HG03095 (cell line): ENCODE data around the gene PIP5K1C.
"Not testable (repeated sequence)": the region's sequence is repeated elsewhere in the genome, so short reads cannot be mapped to it uniquely, and the experiment has no call there.

Experiments
- ATAC-seq: cut with Tn5 transposase; IDR thresholded peaks from one replicate; pipeline ENCODE4 v1.9.1; 2021; ENCODE audit warnings: moderate library complexity; ENCODE audit not compliant: unreplicated experiment

Gene PIP5K1C

DNA sequence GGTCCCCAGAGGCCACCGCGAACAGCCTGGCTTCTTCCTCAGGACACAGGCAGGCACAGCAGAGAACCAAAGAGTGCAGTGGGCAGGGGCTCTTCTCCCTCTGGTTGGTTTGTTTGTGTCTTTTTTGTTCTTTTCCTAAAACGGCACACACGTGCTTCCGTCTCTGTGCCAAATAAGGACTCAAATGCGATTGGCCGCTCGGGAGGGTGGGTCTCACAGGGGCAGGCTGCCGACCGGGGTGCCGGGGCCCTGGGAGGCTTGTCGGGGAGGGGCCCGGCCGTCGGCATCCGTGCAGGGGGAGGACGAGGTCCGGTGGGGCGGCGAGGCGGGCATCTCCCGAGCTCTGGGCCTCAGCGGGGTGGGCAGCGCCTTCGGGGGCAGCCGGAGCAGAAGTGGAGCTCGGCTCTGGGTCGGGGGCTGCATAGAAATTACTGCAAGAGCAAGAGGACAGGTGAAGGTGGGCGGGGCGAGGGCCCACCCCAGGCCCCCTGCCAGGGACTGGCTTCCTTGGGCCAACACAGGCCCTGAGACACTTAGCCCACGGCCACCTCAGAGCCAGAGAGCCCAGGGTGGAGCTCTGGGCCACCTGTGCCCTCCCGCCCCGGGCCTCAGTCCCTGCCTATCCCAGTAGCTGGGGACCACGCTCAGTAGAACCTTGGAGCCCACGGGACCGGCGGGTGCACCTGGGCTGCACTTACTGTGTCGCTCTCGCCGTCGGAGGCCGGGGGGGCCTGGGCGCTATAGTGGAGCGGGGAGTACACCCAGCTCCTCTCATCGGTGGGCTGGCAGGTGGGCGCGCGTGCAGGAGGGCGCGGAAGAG lies 67.3 kb downstream of the PIP5K1C start:
- ATAC-seq = no peak

DNA sequence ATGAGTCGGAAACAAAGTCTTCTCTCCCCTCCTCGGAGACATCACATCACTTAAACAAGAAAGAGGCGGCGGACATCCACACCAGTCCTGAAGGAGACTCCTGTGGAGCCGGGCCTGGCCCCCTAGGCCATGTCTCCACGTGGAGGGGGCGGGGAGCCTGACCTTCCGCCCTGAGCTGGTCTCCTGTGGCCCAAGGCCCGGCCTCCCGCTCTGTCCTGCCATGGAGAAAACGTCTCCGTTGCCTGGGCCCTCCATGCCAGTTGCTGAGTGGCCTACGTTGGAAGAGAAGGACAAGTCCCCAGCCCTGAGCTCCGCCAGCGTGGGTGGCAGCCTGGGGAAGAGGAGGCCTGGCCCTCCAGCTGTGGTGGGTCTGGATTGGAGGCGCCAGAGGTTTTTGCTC lies 68.2 kb downstream of the PIP5K1C start:
- no peak for ATAC-seq

DNA sequence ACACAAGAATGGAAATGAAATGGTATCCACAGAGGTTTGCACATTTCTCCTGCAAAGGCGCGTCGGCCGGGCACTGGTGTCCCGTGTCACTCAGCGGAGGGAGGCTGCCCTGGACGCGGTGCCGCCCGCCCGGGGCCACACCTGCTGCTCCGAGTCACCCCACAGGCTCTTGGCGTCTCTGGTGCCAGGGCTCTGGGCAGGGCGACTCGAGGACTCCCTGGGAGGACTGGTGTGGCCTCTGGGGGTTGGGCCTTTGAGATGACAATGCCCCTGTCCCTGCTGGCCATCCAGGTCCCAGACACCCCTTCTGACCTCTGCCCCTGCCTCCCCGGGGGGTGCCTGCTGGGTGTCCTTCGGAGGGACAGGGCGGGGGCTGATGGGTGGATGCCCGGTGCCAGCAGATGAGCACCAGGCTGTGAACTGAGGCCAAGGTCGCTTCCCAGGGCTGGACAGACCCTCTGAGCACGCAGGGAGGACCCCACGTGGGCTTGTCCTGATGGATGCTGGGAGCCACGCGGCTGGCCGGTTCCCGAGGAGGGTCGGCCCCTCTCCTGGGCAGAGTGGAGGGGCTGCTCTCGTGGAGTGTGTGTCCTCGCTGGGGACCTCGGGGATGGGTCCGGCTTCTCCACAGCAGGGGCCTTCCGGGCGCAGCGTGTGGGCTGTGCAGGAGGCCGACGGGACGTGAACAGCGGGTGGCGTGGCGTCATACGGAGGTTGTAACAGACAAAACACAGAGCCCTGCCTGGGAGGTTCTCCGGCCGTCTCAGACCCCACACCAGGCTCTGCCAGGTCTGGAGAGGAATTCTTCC lies 69.0 kb downstream of the PIP5K1C start:
- no peak for ATAC-seq

DNA sequence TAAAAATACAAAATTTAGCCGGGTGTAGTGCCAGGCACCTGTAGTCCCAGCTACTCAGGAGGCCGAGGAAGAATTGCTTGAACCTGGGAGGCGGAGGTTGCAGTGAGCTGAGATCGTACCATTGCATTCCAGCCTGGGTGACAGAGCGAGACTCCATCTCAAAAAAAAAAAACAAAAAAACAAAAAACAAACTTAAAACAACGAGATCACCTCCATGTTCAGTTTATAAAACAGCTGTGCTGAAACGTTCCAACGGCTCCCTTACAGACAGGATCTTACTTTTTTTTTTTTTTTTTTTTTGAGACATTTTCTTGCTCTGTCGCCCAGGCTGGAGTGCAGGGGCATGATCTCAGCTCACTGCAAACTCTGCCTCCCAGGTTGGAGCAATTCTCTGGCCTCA lies 71.5 kb downstream of the PIP5K1C start:
- ATAC-seq = not testable (repeated sequence)

DNA sequence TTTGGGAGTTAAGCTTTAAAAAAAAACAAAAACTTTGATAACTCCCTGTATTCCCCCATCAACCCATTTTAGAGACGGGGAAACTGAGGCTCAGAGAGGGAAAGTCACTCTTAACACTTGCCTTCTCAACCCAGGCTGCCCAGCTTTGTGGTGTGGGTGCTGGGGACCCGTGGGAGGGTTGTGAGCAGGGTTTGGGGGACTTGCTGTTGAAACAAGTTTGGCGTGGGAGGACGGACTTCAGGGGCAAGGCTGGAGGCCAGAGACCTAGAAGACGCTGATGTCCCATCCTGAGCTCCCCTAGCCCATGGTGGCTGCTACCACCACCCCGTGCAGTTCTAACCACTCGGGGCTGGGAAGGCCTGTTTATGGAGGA lies 72.9 kb downstream of the PIP5K1C start:
- no peak for ATAC-seq

DNA sequence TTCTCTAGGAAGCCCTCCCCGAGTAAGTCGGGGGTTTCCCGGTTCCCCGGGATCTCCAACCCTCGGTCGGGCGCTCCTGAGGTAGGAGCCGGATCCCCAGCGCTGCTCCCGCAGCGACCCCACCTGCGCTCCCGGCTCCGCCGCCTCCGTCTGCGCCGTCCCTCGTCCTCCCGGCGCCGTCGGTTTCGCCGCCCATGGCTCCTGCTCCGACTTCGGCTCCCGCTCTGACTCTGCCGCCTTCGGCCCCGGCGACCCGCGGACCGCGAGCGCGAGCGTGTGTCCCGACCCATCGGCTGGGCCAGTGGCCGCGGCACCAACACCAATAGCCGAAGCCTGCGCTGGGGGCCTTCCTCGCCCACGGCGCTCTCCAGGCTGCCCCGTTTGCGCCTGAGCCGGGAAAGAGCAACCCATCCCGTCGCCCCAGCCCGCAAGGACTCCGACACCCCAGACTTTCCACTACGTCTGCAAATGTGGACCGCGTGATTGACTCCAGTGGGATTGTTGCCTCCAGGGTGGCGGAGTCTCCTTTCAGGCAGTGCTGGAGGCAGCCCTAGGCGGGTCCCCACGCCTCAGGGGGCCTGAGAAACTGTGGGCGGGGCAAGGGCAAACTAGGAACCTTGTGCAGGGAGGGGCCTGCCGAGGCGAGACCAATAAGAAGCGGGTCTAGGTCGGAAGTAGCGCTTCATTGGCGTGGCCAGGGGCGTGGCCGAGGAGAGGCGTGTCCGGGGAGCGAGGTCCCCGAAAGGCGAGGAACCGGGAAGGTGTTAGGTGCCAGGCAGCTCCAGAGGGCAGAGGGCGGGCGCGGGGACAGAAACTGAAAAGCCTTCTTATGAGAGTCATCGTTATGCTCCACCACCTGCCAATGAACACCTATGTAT lies 73.6 kb downstream of the PIP5K1C start, which contains the start of gene CACTIN:
TSS of gene CACTIN (minus strand) at position 318 of the 878 bp plus-strand sequence. CDS start at position 290, 28 bp downstream.
- peak; percentile 76 for ATAC-seq

DNA sequence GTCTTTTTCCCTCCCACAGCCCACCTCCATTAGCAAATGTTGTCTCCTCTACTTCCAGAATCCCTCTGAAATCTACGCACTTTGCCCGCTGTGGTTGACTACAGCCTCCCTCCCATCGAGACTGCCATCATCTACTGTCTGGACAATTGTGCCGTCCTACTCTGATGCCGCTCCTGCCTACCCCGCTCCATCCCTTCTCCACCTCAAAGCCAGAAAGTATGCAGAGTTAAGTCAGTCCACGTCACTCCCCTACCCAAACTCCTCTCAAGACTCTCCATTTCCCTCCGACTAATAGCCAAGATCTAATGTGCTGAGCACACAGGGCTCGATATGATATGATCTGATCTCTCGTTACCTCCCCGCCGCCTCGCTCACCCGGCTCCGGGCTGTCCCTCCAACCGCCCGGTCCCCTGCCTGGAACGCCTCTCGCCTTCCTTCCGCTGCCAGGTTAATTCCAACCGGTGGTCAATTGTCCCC lies 74.2 kb downstream of the PIP5K1C start:
- no peak for ATAC-seq

DNA sequence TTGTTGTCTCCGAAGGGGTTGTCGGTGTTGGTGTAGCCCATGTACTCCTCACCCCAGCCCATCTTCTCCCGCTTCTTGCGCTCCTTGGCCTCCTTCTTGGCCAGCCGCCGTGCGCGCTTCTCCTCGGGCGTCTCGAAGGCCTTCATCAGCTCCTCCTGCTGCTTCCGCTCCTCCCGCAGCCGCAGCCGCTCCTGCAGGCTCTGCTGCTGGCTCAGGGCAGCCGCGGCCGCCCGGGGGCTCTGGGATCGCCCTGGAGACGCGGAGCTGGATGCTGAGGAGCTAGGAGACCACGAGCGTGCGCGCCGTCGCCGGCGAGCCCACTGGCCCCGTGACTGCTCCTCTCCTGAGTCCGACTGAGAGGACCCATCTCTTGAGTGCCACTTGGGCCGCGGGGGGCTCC lies 76.6 kb downstream of the PIP5K1C start:
- no peak for ATAC-seq

DNA sequence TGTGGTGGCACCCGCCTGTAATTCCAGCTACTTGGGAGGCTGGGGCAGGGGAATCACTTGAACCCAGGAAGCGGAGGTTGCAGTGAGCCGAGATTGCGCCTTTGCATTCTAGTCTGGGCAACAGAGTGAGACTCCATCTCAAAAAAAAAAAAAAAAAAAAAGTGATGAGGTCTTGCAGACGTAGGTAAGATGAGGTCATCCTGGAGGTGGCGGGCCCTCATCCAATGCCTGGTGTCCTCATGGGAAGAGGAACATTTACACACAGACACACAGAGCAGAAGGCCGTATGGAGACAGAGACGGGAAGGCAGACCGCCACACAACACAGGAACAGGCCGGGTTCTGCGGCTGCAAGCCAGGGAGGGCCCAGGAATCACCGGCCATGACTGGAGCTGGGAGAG lies 78.0 kb downstream of the PIP5K1C start:
- ATAC-seq = no peak

DNA sequence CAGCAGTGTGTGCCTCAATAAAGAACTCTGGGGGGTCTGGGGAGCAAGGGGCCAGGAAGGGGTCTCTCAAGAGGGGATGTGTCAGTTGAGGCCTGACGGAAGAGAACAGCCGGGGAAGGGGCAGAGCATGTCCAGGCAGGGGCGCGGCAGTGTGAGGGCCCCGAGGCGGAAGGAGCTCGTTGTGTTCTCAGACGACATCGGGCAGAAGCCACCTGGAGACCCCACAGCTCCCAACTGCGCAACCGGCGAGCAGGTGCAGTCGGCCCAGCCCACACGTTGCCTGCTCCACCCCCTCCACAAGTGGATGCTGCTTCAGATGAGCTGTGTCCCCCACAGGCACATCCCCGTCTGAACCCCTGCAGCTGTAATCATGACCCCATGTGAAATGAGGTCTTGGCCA lies 78.6 kb downstream of the PIP5K1C start:
- ATAC-seq = no peak

DNA sequence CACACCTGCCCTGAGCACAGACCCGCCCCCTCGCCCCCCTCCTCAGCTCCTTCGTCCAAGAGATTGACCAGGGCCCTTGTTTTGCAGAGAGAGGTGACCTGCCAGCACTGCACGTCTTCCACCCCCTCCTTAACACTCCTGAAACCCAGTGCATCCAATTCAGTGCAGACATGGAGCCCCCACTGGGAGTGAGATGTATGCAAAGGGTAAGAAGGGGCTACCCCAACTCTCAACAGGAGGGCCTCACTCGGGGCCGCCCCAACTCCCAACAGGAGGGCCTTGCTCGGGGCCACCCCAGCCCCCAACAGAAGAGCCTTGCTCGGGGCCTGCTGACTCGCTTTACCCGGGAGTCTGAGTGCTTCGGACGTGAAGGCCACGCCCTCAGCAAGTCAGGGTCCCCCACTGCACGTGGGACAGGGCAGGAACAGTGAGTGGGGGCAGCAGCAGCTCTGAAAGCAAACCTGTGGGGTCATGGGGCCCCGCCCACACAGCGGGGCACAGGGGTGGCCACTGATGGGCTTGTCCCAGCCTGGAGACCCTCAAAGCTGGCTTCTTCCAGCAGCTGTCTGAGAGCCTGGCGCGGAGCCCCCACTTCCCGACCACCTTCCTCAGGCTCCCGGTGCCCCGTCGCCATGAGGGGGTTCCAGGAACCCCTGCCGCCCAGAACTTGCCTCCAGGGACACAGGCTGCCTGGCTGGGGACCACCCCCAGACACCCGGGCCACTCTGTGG lies 79.3 kb downstream of the PIP5K1C start:
- no peak for ATAC-seq

DNA sequence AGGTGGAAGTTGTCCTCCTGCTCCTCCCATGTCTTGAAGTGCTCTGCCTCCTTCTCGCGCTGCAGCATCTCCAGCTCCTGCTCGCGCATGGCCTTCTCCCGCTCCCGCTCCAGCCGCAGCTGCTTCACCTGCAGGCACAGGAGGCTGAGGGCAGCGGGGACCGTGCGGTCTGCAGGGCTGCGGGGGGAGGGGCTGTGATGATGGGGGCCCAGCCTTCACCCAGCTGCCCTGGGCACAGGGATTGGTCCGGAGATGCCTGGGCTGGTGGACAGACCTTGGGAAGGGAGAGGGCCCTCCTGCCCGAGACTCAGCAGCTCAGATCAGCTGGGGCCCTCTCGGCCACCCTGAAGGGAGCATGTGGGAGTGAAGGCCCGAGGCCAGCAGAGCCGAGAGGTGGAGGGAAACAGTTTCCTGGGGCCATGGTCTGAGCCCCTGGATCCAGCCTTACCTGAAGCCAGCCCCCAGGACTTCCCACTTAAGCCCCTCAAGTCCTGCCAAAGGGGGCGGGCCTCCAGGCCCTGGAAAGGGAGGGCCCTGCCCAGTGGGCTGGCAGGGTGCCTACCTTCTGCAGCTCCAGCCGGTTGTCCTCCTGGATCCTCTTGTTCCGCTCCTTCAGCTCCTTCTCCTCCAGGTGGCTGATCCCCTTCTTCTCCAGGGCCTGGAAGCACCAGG lies 80.0 kb downstream of the PIP5K1C start:
- no peak for ATAC-seq

DNA sequence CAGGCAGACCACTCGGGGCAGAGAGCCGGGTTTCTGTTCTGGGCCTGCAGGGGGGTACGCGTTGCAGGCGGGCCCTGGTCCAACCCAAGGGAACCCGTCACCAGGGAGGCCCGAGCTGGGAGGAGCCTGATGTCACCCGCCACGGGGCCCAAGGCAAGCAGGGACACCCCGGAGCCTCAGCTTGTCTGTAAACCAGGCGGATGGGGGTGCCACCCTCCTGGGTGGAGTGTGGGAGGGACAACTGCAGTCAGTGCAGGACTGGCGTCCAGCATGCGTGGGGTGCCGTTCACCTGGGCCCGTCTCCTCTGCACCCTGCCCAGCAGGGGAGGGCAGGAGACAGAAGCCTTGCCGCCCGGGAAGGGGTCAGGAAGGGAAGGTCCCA lies 80.6 kb downstream of the PIP5K1C start:
- no peak for ATAC-seq

DNA sequence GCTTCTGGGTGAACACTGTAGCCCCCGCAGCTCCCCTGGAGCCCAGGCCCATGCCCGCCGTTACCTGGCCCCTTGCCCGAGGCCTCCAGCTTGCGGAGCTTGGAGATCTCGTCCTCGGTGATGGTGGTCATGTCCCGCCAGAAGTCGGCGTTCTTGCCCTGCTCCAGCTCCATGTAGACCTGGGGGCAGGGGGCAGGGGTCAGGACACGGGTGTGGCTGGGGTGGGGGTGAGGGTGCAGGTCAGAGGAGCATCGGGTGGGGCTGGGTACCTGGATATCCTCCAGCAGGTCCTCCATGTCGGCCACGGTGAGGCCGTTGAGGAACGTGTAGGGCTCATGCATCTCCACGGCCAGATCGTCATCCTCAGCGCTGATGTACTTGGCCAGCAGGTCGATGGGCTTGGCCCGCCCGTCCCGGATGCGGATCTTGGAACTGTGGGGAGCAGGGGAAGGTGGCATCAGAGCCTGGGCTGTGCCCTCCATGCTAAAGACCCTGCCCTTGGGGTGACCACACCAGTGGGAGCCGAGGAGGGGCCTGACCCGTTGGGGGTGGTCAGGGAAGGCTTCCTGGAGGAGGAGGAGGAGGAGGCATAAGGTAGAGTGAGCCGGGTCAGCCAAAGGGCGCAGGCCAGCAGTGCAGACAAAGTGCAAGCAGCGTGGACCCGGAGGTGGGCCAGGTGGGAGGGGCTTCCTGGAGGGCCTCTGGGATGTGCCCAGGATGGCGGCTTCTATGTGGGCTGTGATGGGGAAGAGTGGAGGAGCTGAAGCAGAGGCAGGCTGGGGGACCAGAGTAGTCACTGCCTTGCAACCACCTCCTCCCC lies 81.2 kb downstream of the PIP5K1C start:
- no peak for ATAC-seq

DNA sequence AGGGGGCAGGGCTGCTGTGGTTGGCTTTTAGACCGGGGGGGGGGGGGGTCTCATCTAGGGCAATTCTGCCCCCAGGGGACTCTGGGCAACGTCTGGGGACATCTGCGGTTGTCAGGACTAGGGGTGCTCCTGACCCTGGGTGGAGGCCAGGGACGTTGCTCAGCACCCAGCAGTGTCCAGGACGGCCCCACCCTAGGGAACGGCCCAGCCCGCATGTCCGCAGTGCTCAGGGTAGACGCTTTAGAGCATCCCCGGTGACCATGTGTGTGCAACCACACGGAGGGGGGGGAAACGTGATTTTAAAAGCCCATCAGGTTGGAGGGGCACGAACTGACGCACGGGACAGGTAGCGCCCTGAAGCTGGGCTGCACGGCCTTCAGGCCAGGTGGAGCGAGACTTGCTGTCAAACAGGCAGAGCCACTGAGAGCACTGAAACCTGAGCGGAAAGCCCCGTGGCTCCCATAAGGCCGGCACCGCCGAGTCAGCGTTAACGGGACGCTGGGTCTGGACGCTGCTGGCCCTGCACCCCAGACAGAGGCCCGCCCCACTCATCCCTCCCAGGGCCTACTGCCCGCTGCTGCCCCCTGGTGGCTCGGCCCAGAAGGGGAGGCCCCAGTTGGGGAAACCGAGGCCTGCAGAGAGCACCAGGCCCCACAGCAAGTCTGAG lies 82.0 kb downstream of the PIP5K1C start:
- ATAC-seq = no peak

DNA sequence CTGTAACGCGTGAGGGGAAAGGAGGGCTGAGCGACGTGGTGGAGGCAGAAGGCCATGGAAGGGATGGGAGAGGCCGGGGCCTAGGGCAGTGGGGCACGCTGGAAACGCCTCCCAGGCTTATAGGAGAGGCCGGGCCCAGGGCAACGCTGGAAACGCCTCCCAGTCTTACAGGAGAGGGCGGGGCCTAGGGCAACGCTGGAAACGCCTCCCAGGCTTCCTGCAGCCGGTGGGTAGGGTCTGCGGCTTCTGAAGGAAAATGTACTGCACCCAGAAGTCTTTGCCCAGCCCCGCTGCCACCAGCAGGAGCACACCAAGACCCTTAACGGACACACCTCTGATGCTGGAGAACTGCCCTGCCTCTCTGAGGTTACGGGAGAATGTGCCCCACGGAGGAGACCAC lies 82.8 kb downstream of the PIP5K1C start:
- no peak for ATAC-seq

DNA sequence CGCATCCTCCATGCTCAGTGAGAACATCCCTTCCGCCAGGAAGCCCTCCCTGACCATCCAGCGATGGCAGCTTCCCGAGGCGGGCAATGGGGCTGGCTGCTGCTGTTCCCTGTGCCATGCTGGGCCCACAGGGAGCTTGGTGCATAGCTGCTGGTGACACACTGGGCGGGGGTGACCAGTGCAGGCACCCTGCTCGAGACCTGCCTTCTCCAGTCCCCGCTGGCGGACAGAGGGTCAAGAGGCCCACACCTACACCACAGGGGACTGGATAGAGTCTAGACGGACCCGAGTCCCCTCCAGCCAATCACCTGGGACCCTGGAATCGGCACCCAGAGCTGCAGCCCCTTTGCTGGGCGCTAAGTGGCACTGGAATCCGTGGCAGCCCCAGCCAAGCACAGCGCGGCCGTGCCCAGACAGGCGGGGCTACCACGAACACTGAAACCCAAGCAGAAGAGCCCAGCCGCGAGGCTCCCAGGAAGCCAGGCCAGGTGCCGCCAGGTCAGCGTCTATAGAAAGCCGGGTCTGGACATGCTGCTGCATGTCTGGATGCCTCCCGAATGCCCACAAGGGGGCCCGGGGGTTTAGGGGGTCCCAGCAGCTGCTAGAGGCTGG lies 84.6 kb downstream of the PIP5K1C start:
- no peak for ATAC-seq

DNA sequence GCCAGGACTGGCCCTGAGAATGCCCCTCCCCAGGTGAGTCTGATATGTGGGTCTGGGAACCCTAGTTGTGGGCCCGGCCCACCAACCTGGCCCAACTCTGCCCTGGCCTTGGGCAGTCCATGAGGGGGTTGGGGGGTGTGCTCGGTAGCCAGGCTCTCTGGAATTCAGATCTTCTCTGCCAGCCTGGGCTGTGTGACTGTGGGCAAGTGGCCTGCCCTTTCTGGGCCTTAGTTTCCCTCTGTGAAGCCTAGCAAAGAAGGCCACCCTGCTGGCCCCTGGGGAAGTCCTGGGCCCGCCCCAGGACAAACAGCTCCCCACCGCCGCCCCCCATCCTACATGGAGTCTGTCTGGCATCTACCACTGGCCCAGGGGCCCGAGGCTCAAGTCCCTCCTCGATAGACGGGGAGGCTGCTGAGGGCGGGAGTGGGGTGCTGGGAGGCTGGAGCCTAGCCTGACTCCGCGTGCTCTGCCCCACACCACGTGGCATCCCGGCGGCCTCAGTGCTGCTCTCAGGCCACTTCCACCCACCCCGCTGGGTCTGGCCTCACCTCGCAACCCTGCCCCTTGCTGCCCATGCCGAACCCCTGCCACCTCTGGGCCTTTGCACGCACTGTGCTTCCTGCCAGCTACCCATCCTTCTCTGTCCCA lies 85.3 kb downstream of the PIP5K1C start:
- no peak for ATAC-seq
